Measurements from ENCODE around the gene BIRC6.
A peak's percentile ranks its signal among the peaks of the same experiment; 100 is the strongest.

BIRC6 gene

DNA sequence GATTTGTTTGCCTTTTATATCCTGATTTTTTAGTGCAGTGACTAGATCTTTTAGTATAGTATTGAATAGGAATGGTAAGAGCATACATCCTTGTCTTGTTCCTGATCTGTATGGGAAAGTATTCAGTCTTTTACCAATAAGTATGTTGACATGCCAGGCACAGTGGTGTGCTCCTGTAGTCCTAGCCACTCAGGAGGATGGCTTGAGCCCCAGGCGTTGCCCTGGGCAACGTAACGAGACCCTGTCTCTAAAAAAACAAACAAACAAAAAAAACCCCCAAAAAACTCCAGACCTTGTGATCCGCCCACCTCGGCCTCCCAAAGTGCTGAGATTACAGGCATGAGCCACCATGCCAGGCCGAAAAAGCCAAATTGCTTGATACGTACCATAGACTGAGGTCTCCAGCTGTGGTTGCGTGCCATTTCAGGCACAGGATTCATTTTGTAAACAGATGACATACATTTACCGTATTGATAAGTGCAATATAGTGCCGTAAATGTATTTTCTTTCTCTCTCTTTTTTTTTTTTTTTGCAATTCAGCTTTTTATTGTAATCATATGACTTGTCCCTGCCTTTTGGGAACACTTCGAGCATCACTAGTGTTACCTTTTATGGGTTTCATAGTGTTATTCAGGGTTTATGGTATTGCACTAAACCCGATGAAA lies 18.5 kb downstream of the BIRC6 start:
- Histone ChIP-seq H4K20me1 (ENCODE audit: low read depth, low read length) (peaks cover 51% of the 10 kb centered on the region), H3K27me3 (ENCODE audit: low read length) (no peaks in the 10 kb centered on the region)
- TF ChIP-seq EZH2phosphoT487 (conservative IDR thresholded peaks at IDR 0.05; ENCODE audit: low read length) = no peak
- TF ChIP-seq, protein P1, sequence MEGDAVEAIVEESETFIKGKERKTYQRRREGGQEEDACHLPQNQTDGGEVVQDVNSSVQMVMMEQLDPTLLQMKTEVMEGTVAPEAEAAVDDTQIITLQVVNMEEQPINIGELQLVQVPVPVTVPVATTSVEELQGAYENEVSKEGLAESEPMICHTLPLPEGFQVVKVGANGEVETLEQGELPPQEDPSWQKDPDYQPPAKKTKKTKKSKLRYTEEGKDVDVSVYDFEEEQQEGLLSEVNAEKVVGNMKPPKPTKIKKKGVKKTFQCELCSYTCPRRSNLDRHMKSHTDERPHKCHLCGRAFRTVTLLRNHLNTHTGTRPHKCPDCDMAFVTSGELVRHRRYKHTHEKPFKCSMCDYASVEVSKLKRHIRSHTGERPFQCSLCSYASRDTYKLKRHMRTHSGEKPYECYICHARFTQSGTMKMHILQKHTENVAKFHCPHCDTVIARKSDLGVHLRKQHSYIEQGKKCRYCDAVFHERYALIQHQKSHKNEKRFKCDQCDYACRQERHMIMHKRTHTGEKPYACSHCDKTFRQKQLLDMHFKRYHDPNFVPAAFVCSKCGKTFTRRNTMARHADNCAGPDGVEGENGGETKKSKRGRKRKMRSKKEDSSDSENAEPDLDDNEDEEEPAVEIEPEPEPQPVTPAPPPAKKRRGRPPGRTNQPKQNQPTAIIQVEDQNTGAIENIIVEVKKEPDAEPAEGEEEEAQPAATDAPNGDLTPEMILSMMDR (IDR thresholded peaks at IDR 0.05; ENCODE audit: insufficient read depth, low read length, poor library complexity, severe bottlenecking) = no peak

DNA sequence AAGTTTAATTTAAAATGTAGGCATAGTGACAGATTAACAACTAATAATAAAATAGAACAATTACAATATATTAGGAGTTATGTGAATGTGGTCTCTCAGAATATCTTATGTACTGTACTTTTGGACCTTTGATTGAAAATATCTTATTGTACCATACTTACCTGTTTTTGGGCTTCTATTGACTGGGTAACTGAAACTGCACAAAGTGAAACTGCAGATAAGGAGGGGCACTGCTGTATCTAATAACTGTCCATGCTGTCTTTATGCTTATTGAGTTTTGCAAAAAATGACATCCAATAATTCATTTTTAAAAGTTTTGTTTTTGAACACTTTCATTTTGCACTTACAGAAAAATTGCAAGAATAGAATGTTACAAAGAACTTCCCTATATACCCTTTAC lies 19.9 kb downstream of the BIRC6 start:
- Histone ChIP-seq H2AFZ (ENCODE audit: low read depth, low read length, severe bottlenecking) (no peak overlapping the region), H3F3A (ENCODE audit: insufficient read depth) (peaks cover 16% of the 10 kb centered on the region), H3K36me3 (ENCODE audit: low read length) (peaks cover 10% of the 10 kb centered on the region; the same call in 1 of the 2 replicates), H3K27ac (ENCODE audit: low read depth, low read length) (no peak overlapping the region), H3K9me3 (ENCODE audit: insufficient read depth, low read length) (no peaks in the 10 kb centered on the region), H3K79me2 (ENCODE audit: insufficient read depth, low read length) (peaks cover 90% of the 10 kb centered on the region), H3K9ac (ENCODE audit: low read length) (no peak overlapping the region), H3K9me2 (replicated peaks; ENCODE audit: insufficient read depth, low read length) (no peaks in the 10 kb centered on the region), H4K20me1 (ENCODE audit: low read depth, low read length) (peaks cover 49% of the 10 kb centered on the region), H3K4me2 (ENCODE audit: low read depth, low read length, poor library complexity, severe bottlenecking) (peak overlapping the region; percentile 10), H3K4me3 (ENCODE audit: insufficient read depth, low read length, poor library complexity, severe bottlenecking) (no peak overlapping the region), H3K27me3 (ENCODE audit: low read length) (no peaks in the 10 kb centered on the region)
- TF ChIP-seq, protein P1 (IDR thresholded peaks at IDR 0.05; ENCODE audit: insufficient read depth, low read length, poor library complexity, severe bottlenecking) = no peak
- TF ChIP-seq EZH2phosphoT487 (conservative IDR thresholded peaks at IDR 0.05; ENCODE audit: low read length) = no peak

More for the DNA sequence above, 18.5 kb downstream of the BIRC6 start:
- peaks cover 99% of the 10 kb centered on the region for H3K79me2 ChIP-seq (ENCODE audit: insufficient read depth, low read length)
- H2AFZ ChIP-seq (ENCODE audit: low read depth, low read length, severe bottlenecking) = no peak overlapping the region
- peaks cover 10% of the 10 kb centered on the region; the same call in 1 of the 2 replicates for H3K36me3 ChIP-seq (ENCODE audit: low read length)
- H3K9me2 ChIP-seq (replicated peaks; ENCODE audit: insufficient read depth, low read length) = no peaks in the 10 kb centered on the region
- no peak overlapping the region for H3K4me2 ChIP-seq (ENCODE audit: low read depth, low read length, poor library complexity, severe bottlenecking)
- H3K9ac ChIP-seq (ENCODE audit: low read length) = no peak overlapping the region
- H3K27ac ChIP-seq (ENCODE audit: low read depth, low read length) = no peak overlapping the region
- H3K4me3 ChIP-seq (ENCODE audit: insufficient read depth, low read length, poor library complexity, severe bottlenecking) = no peak overlapping the region
- H3F3A ChIP-seq (ENCODE audit: insufficient read depth) = peaks cover 18% of the 10 kb centered on the region
- H3K9me3 ChIP-seq (ENCODE audit: insufficient read depth, low read length) = no peaks in the 10 kb centered on the region

DNA sequence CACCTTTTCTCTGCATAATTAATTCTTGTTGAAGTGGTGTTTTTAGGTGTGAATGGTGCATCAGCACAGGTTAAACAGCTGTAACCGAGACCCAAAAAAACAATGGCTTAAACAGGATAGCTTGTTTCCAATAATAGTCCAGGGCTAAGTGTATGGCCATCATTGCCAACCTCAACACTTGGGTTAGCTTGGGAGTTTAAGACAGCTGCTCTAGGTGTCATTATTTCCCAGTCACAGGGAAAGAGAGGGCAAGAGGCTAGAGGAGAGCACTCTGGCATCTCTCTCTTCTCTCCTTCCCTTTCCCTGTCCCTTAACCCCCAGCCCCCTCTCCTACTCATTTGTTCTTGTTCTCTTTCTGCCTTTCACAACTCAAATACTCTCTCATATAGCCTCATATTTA lies 21.1 kb downstream of the BIRC6 start:
- peaks cover 15% of the 10 kb centered on the region for H3F3A ChIP-seq (ENCODE audit: insufficient read depth)
- no peak overlapping the region for H3K27ac ChIP-seq (ENCODE audit: low read depth, low read length)
- peaks cover 41% of the 10 kb centered on the region for H4K20me1 ChIP-seq (ENCODE audit: low read depth, low read length)
- H3K9ac ChIP-seq (ENCODE audit: low read length) = no peak overlapping the region
- H2AFZ ChIP-seq (ENCODE audit: low read depth, low read length, severe bottlenecking) = no peak overlapping the region
- peaks cover 85% of the 10 kb centered on the region for H3K79me2 ChIP-seq (ENCODE audit: insufficient read depth, low read length)
- no peak overlapping the region for H3K4me2 ChIP-seq (ENCODE audit: low read depth, low read length, poor library complexity, severe bottlenecking)
- H3K4me3 ChIP-seq (ENCODE audit: insufficient read depth, low read length, poor library complexity, severe bottlenecking) = no peak overlapping the region
- TF ChIP-seq, protein P1 (IDR thresholded peaks at IDR 0.05; ENCODE audit: insufficient read depth, low read length, poor library complexity, severe bottlenecking) = no peak
- no peak for TF ChIP-seq EZH2phosphoT487 (conservative IDR thresholded peaks at IDR 0.05; ENCODE audit: low read length)
- peaks cover 10% of the 10 kb centered on the region; the same call in 1 of the 2 replicates for H3K36me3 ChIP-seq (ENCODE audit: low read length)
- H3K9me3 ChIP-seq (ENCODE audit: insufficient read depth, low read length) = no peaks in the 10 kb centered on the region
- H3K27me3 ChIP-seq (ENCODE audit: low read length) = no peaks in the 10 kb centered on the region
- no peaks in the 10 kb centered on the region for H3K9me2 ChIP-seq (replicated peaks; ENCODE audit: insufficient read depth, low read length)
